IMR-90 (cell line): Measurements from ENCODE around the gene TMEM259.

Experiments used
- BHLHE40 ChIP-seq: fragments of 150-350 bp; IDR thresholded peaks from 2 replicates; pipeline ENCODE4 v1.6.1; 2016; ENCODE audit warnings: mild to moderate bottlenecking, low read depth, low read length
- CEBPB ChIP-seq: IDR thresholded peaks from 2 replicates; pipeline ENCODE4 v1.6.1; 2012; ENCODE audit warnings: low read depth, low read length, improper control_type of control experiment
- CHD1 ChIP-seq: IDR thresholded peaks from 2 replicates; pipeline ENCODE4 v1.6.1; 2012; ENCODE audit warnings: low read depth, low read length, improper control_type of control experiment
- FOS ChIP-seq: fragments of 150-350 bp; IDR thresholded peaks from 2 replicates; pipeline ENCODE4 v1.6.1; 2016; ENCODE audit warnings: low read depth, low read length
- MAZ ChIP-seq: IDR thresholded peaks from 2 replicates; pipeline ENCODE4 v1.6.1; 2012; ENCODE audit warnings: low read depth, mild to moderate bottlenecking, low read length, improper control_type of control experiment, moderate library complexity, borderline replicate concordance
- MXI1 ChIP-seq: IDR thresholded peaks from 2 replicates; pipeline ENCODE4 v1.6.1; 2012; ENCODE audit warnings: low read depth, mild to moderate bottlenecking, low read length, moderate library complexity, borderline replicate concordance
- NFE2L2 ChIP-seq: fragments of 150-350 bp; IDR thresholded peaks from 2 replicates; pipeline ENCODE4 v1.6.1; 2016; ENCODE audit warnings: low read depth, mild to moderate bottlenecking, low read length
- POLR2A ChIP-seq: IDR thresholded peaks from 2 replicates; pipeline ENCODE4 v1.6.1; 2012; ENCODE audit warnings: mild to moderate bottlenecking, low read depth, low read length
- RAD21 ChIP-seq: IDR thresholded peaks from 2 replicates; pipeline ENCODE4 v1.6.1; 2012; ENCODE audit warnings: low read length, improper control_type of control experiment
- RCOR1 ChIP-seq: IDR thresholded peaks from 2 replicates; pipeline ENCODE4 v1.6.1; 2012; ENCODE audit warnings: mild to moderate bottlenecking, low read length, improper control_type of control experiment; ENCODE audit not compliant: insufficient replicate concordance
- RFX5 ChIP-seq: IDR thresholded peaks from 2 replicates; pipeline ENCODE4 v1.8.0; 2012; ENCODE audit warnings: low read depth, mild to moderate bottlenecking, low read length, moderate library complexity
- SMC3 ChIP-seq: fragments of 150-350 bp; IDR thresholded peaks from 2 replicates; pipeline ENCODE4 v1.6.1; 2016; ENCODE audit warnings: low read depth, mild to moderate bottlenecking, antibody characterized with exemption, low read length, moderate library complexity
- TF ChIP-seq, protein P1 (sequence below): conservative IDR thresholded peaks from 2 replicates; pipeline ENCODE4 v1.5.1; 2012; ENCODE audit warnings: mild to moderate bottlenecking, low read depth, low read length, improper control_type of control experiment
- TF ChIP-seq, protein P2 (sequence below): fragments of 150-350 bp; IDR thresholded peaks from 2 replicates; pipeline ENCODE4 v1.6.1; 2016; ENCODE audit warnings: low read depth, mild to moderate bottlenecking, low read length, moderate library complexity, borderline replicate concordance

DNA sequence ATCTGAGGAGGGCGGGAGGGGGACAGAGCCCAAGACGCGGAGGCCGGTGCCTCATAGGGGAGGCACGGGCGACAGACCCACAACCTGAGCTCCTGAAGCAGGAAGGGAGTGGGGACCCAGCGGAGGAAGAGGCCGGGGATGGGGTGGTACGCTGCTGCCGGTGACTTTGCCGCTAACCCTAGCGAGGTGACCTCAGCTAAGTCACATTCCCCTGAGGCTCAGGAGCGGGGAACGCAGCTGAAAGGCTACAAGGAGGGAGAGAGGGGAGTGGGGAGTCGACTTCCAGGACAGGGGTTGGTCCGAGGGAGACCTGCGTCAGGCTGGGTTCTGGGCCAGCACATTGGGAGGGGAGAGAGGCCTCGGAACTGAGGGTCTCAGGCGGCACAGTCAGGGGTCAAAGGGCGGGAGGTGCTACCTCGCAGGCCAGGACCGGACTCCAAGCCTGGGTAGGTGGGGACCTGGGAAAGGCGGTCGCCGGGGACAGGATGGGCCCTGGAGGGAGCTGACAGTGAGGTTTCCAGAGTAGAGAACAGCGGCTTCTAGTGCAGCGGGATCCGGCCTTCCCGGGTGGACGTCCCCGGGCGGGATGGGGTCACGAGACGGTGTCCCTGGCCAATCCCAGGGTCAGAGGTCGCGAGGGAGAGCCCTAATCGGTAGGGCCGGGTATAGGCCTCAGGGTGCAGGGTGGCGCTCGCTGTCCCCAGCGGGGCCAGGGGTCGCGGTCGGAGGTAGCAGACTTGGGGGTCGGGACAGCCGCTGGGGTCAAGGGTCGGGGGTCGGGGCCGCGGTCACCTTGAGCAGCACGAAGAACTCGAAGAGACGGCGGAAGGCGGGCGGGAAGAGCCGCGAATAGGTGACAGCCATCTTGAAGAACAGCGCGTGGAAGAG lies 699 bp downstream of the TMEM259 start:
- TF ChIP-seq, protein P1, sequence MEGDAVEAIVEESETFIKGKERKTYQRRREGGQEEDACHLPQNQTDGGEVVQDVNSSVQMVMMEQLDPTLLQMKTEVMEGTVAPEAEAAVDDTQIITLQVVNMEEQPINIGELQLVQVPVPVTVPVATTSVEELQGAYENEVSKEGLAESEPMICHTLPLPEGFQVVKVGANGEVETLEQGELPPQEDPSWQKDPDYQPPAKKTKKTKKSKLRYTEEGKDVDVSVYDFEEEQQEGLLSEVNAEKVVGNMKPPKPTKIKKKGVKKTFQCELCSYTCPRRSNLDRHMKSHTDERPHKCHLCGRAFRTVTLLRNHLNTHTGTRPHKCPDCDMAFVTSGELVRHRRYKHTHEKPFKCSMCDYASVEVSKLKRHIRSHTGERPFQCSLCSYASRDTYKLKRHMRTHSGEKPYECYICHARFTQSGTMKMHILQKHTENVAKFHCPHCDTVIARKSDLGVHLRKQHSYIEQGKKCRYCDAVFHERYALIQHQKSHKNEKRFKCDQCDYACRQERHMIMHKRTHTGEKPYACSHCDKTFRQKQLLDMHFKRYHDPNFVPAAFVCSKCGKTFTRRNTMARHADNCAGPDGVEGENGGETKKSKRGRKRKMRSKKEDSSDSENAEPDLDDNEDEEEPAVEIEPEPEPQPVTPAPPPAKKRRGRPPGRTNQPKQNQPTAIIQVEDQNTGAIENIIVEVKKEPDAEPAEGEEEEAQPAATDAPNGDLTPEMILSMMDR = no peak
- TF ChIP-seq BHLHE40 (no peak), NFE2L2 (no peak), MAZ (peak; percentile 14; the same call in 1 of the 2 replicates), SMC3 (no peak), RCOR1 (no peak), MXI1 (no peak; the same call in 1 of the 2 replicates), CEBPB (no peak), FOS (no peak), CHD1 (no peak), POLR2A (no peak), RAD21 (no peak), RFX5 (no peak)
- TF ChIP-seq, protein P2, sequence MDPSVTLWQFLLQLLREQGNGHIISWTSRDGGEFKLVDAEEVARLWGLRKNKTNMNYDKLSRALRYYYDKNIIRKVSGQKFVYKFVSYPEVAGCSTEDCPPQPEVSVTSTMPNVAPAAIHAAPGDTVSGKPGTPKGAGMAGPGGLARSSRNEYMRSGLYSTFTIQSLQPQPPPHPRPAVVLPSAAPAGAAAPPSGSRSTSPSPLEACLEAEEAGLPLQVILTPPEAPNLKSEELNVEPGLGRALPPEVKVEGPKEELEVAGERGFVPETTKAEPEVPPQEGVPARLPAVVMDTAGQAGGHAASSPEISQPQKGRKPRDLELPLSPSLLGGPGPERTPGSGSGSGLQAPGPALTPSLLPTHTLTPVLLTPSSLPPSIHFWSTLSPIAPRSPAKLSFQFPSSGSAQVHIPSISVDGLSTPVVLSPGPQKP = no peak
